HEK293 (cell line): ENCODE measurements around the gene AKTIP.

Experiments
- CTCF ChIA-PET: fragments of 350-600 bp; formaldehyde crosslinking; extraction: SDS; loops from one replicate; lab custom pipeline; 2021; ENCODE audit warnings: antibody characterized with exemption; lab: Yijun Ruan, JAX
- POLR2A ChIA-PET: fragments of 300-600 bp; formaldehyde crosslinking; extraction: SDS; loops from one replicate; lab custom pipeline; 2020; ENCODE audit warnings: antibody characterized with exemption, inconsistent platforms; lab: Yijun Ruan, JAX
- H3K27ac ChIP-seq: fragments of 200-500 bp; sonication (Bioruptor generic); 2 replicates; pipeline ENCODE4 v1.5.1; 2014; ENCODE audit warnings: low read depth, low read length, control low read depth, inconsistent platforms; ENCODE audit errors: extremely low read depth
- H3K36me3 ChIP-seq, 2 experiments: fragments of 200-500 bp in 1 of 2; sonication (Bioruptor generic) in 1 of 2; 1 replicate in 1 of 2; 2 replicates in 1 of 2; pipeline ENCODE4 v1.5.1; 2014 to 2017; ENCODE audit warnings: inconsistent platforms in 2 of 2, low read length in 2 of 2; ENCODE audit not compliant: control insufficient read depth in 2 of 2, insufficient read depth in 1 of 2
- H3K4me1 ChIP-seq: fragments of 200-500 bp; sonication (Bioruptor generic); 2 replicates; pipeline ENCODE4 v1.5.1; 2014; ENCODE audit warnings: mild to moderate bottlenecking, low read length, inconsistent platforms; ENCODE audit not compliant: control insufficient read depth, insufficient read depth
- H3K4me3 ChIP-seq: 2 replicates; pipeline ENCODE4 v1.5.1; 2011; ENCODE audit warnings: low read depth, mild to moderate bottlenecking, control low read depth, low read length, moderate library complexity
- H3K9me3 ChIP-seq: fragments of 200-500 bp; sonication (Bioruptor generic); 2 replicates; pipeline ENCODE4 v1.5.1; 2014; ENCODE audit warnings: low read depth, low read length, inconsistent platforms; ENCODE audit not compliant: control insufficient read depth, insufficient read depth
- GLIS2 ChIP-seq: fragments of 450-650 bp; formaldehyde crosslinking; IDR thresholded peaks from 2 replicates; pipeline ENCODE4 v1.5.1; 2016; ENCODE audit warnings: missing biosample characterization, missing genetic modification characterization
- HIC1 ChIP-seq: fragments of 450-650 bp; formaldehyde crosslinking; IDR thresholded peaks from 2 replicates; pipeline ENCODE4 v1.5.1; 2016; ENCODE audit warnings: missing biosample characterization, missing genetic modification characterization
- MZF1 ChIP-seq: fragments of 450-650 bp; formaldehyde crosslinking; IDR thresholded peaks from 2 replicates; pipeline ENCODE4 v1.5.1; 2017; ENCODE audit warnings: missing biosample characterization, missing genetic modification characterization, borderline replicate concordance
- RBAK ChIP-seq: fragments of 450-650 bp; formaldehyde crosslinking; IDR thresholded peaks from 2 replicates; pipeline ENCODE4 v1.5.1; 2016; ENCODE audit warnings: missing biosample characterization, missing genetic modification characterization
- ZEB2 ChIP-seq: fragments of 450-650 bp; formaldehyde crosslinking; IDR thresholded peaks from 2 replicates; pipeline ENCODE4 v1.5.1; 2016; ENCODE audit warnings: missing biosample characterization, missing genetic modification characterization
- ZNF112 ChIP-seq: fragments of 450-650 bp; formaldehyde crosslinking; IDR thresholded peaks from 2 replicates; pipeline ENCODE4 v1.5.0; 2017; ENCODE audit warnings: missing biosample characterization, missing genetic modification characterization
- ZNF121 ChIP-seq: fragments of 450-650 bp; formaldehyde crosslinking; IDR thresholded peaks from 2 replicates; pipeline ENCODE4 v1.5.1; 2016; ENCODE audit warnings: missing biosample characterization, missing genetic modification characterization
- ZNF146 ChIP-seq: fragments of 450-650 bp; formaldehyde crosslinking; IDR thresholded peaks from 2 replicates; pipeline ENCODE4 v1.5.1; 2016; ENCODE audit warnings: missing biosample characterization, missing genetic modification characterization
- ZNF169 ChIP-seq: fragments of 450-650 bp; formaldehyde crosslinking; IDR thresholded peaks from 2 replicates; pipeline ENCODE4 v1.5.1; 2016; ENCODE audit warnings: missing biosample characterization, missing genetic modification characterization
- ZNF280D ChIP-seq: fragments of 450-650 bp; formaldehyde crosslinking; IDR thresholded peaks from 2 replicates; pipeline ENCODE4 v1.5.1; 2016; ENCODE audit warnings: missing biosample characterization, missing genetic modification characterization
- ZNF324 ChIP-seq: fragments of 450-650 bp; formaldehyde crosslinking; IDR thresholded peaks from 2 replicates; pipeline ENCODE4 v1.5.1; 2016; ENCODE audit warnings: missing biosample characterization, missing genetic modification characterization
- ZNF571 ChIP-seq: fragments of 450-650 bp; formaldehyde crosslinking; IDR thresholded peaks from 2 replicates; pipeline ENCODE4 v1.5.0; 2017; ENCODE audit warnings: missing biosample characterization, missing genetic modification characterization
- ZNF610 ChIP-seq: fragments of 450-650 bp; formaldehyde crosslinking; IDR thresholded peaks from 2 replicates; pipeline ENCODE4 v1.5.1; 2016; ENCODE audit warnings: missing biosample characterization, missing genetic modification characterization, borderline replicate concordance
- ZNF623 ChIP-seq: fragments of 450-650 bp; formaldehyde crosslinking; IDR thresholded peaks from 2 replicates; pipeline ENCODE4 v1.5.1; 2016; ENCODE audit warnings: missing biosample characterization, missing genetic modification characterization

AKTIP gene

GRCh38 chr16:53523126-53523804 lies 20.3 kb upstream of the AKTIP start:
- no peak overlapping the region for H3K27ac ChIP-seq
- ChIA-PET POLR2A (no interaction called here), CTCF (no interaction called here)
- no peaks in the 10 kb centered on the region for H3K9me3 ChIP-seq
- H3K4me1 ChIP-seq, result no peaks in the 10 kb centered on the region
- H3K36me3 ChIP-seq, result no peaks in the 10 kb centered on the region
- H3K4me3 ChIP-seq, result no peak overlapping the region
- TF ChIP-seq ZNF280D (tag by site-specific recombination) (no peak), ZNF571 (tag by site-specific recombination) (no peak), ZNF623 (tag by site-specific recombination) (peak; percentile 40; the same call in 1 of the 2 replicates)

GRCh38 chr16:53519417-53520091 lies 16.5 kb upstream of the AKTIP start:
- no peaks in the 10 kb centered on the region for H3K36me3 ChIP-seq
- H3K4me1 ChIP-seq, result no peaks in the 10 kb centered on the region
- no peak overlapping the region for H3K4me3 ChIP-seq
- no peaks in the 10 kb centered on the region for H3K9me3 ChIP-seq
- no peak overlapping the region for H3K27ac ChIP-seq
- CTCF ChIA-PET, result interaction anchor here (1.0 kb wide), 1 partner anchor 9 kb away, joined by 4 read pairs; no protein-coding TSS in a partner anchor
- POLR2A ChIA-PET, result no interaction called here
- TF ChIP-seq RBAK (tag by site-specific recombination) (no peak), ZNF121 (tag by site-specific recombination) (peak; percentile 77)
- TF ChIP-seq, all 188 proteins: peak for 1

GRCh38 chr16:53518550-53519416 lies 15.8 kb upstream of the AKTIP start:
- no peak for TF ChIP-seq HIC1 (tag by site-specific recombination)
- TF ChIP-seq, all 188 proteins: peak for 0
- Histone ChIP-seq H3K4me3 (no peak overlapping the region), H3K36me3 (no peaks in the 10 kb centered on the region), H3K9me3 (no peaks in the 10 kb centered on the region), H3K27ac (no peak overlapping the region), H3K4me1 (no peaks in the 10 kb centered on the region)
- ChIA-PET POLR2A (no interaction called here), CTCF (no interaction called here)

- Histone ChIP-seq H3K4me3 (no peak overlapping the region), H3K9me3 (no peaks in the 10 kb centered on the region), H3K27ac (no peak overlapping the region), H3K36me3 (no peaks in the 10 kb centered on the region), H3K4me1 (no peaks in the 10 kb centered on the region)
- POLR2A ChIA-PET, result no interaction called here
- CTCF ChIA-PET, result no interaction called here
- TF ChIP-seq GLIS2, result no peak
- TF ChIP-seq ZNF169 (tag by site-specific recombination), result no peak
- TF ChIP-seq ZNF324, result no peak
- no peak for TF ChIP-seq ZNF610 (tag by site-specific recombination)
- no peak for TF ChIP-seq ZEB2 (tag by site-specific recombination)
- no peak for TF ChIP-seq MZF1 (tag by site-specific recombination)
- TF ChIP-seq ZNF146 (tag by site-specific recombination), result no peak
- TF ChIP-seq ZNF112, result no peak
These were observed 14.8 kb upstream of the AKTIP start for GRCh38 chr16:53517851-53518250.
